A375 (cell line): ENCODE results near the gene CHD8. TPM values are rescaled to one million over a fixed set of nuclear protein-coding genes. Genes with fewer than 3 reads are reported as not detected.

Experiments
- small RNA-seq: library from RNA; depleted of rRNA; stranded (forward); fragments of <200 nt; gene quantifications from one replicate; pipeline ENCODE3, GENCODE V24; 2014
- total RNA-seq: library from RNA; depleted of rRNA; stranded (reverse); fragments of >200 nt; shearing (Covaris generic); gene quantifications from 2 replicates; pipeline ENCODE4 v1.2.3, GENCODE V29; 2014; rRNA removed

Gene CHD8
- total RNA-seq: 39.9 and 45.0 TPM in 2 replicates

GRCh38 chr14:21455912-21456667 is at the start of gene CHD8:
Gene CHD8, minus strand, starts transcription at chr14:21456123. Its CDS starts 24,480 bp downstream, at chr14:21431643.

GRCh38 chr14:21476925-21477681 is 21.2 kb upstream of the CHD8 start, which contains the start of the genes RAB2B and TOX4:
Gene RAB2B, minus strand, starts transcription at chr14:21476959. Its CDS starts 87 bp downstream, at chr14:21476872.
Gene TOX4, plus strand, starts transcription at chr14:21477195. Its CDS starts 84 bp downstream, at chr14:21477279.

GRCh38 chr14:21383848-21384493 is 72.0 kb downstream of the CHD8 start, which contains the start of gene SUPT16H:
Gene SUPT16H, minus strand, starts transcription at chr14:21384019. Its CDS starts 92 bp downstream, at chr14:21383927.

Small RNAs within 50 kb of the gene (small RNA-seq; reads per million reads assigned to genes)
- gene RN7SL650P (not detected), gene SNORD8 (2,160 reads per million, percentile 99 among the genes with 10 or more reads in this experiment), gene SNORD9 (9.0 reads per million, percentile 88 among the genes with 10 or more reads in this experiment)

Other genes with a start within 250 kb of the CHD8 start
- gene HNRNPC, start 186.7 kb downstream of the CHD8 start, total RNA-seq: 780 and 859 TPM in 2 replicates
- not detected in 2 replicates for gene RPGRIP1, start 176.0 kb downstream of the CHD8 start, total RNA-seq
- gene SUPT16H, start 72.1 kb downstream of the CHD8 start, total RNA-seq: 104 and 106 TPM in 2 replicates
- gene RAB2B, start 20.8 kb upstream of the CHD8 start, total RNA-seq: 12.0 and 17.1 TPM in 2 replicates
- gene TOX4, start 21.1 kb upstream of the CHD8 start, total RNA-seq: 18.4 and 44.4 TPM in 2 replicates
- gene METTL3, start 55.2 kb upstream of the CHD8 start, total RNA-seq: 52.6 and 55.3 TPM in 2 replicates
- 1.6 and 3.2 TPM in 2 replicates for gene SALL2, start 70.2 kb upstream of the CHD8 start, total RNA-seq
- gene OR10G3, start 124.0 kb upstream of the CHD8 start, total RNA-seq: not detected in 2 replicates
- not detected in 2 replicates for gene OR10G2, start 178.8 kb upstream of the CHD8 start, total RNA-seq
- not detected in 2 replicates for gene OR4E2, start 197.7 kb upstream of the CHD8 start, total RNA-seq
- gene OR4E1, start 217.7 kb upstream of the CHD8 start, total RNA-seq: not detected in 2 replicates